Type B pancreatic cell (in vitro differentiated cells): ENCODE data around the gene LRIT1. TPM values are rescaled to one million over a fixed set of nuclear protein-coding genes. Genes with fewer than 3 reads are reported as not detected.

Experiments used
- DNase-seq: peaks from one replicate; pipeline ENCODE4 v3.0.0; 2021; ENCODE audit warnings: mixed read lengths; ENCODE audit not compliant: unreplicated experiment; ENCODE audit errors: extremely low spot score
- H3K27ac Mint-ChIP-seq: 2 replicates; pipeline ENCODE4 v1.8.0; 2021; ENCODE audit warnings: mild to moderate bottlenecking, mixed read lengths
- H3K27me3 Mint-ChIP-seq: 2 replicates; pipeline ENCODE4 v1.8.0; 2021; ENCODE audit warnings: mixed read lengths
- H3K36me3 Mint-ChIP-seq: 2 replicates; pipeline ENCODE4 v1.8.0; 2021; ENCODE audit warnings: mixed read lengths
- H3K4me1 Mint-ChIP-seq: one replicate; pipeline ENCODE4 v1.8.0; 2021; ENCODE audit warnings: mixed read lengths; ENCODE audit not compliant: unreplicated experiment
- H3K4me3 Mint-ChIP-seq: 2 replicates; pipeline ENCODE4 v1.8.0; 2021; ENCODE audit warnings: mild to moderate bottlenecking, mixed read lengths
- H3K9me3 Mint-ChIP-seq: 2 replicates; pipeline ENCODE4 v1.8.0; 2021; ENCODE audit warnings: mixed read lengths
- CTCF ChIP-seq: fragments of 200-600 bp; sonication (generic); conservative IDR thresholded peaks from 2 replicates; pipeline ENCODE4 v1.5.0; 2021; ENCODE audit warnings: antibody characterized with exemption, mild to moderate bottlenecking
- total RNA-seq: library from RNA; stranded (reverse); gene quantifications from 2 replicates; pipeline ENCODE4 v1.2.1, GENCODE V29; 2021; ENCODE audit warnings: low replicate concordance

Gene LRIT1
- total RNA-seq, 1 donor from 2014 or later: not detected

DNA sequence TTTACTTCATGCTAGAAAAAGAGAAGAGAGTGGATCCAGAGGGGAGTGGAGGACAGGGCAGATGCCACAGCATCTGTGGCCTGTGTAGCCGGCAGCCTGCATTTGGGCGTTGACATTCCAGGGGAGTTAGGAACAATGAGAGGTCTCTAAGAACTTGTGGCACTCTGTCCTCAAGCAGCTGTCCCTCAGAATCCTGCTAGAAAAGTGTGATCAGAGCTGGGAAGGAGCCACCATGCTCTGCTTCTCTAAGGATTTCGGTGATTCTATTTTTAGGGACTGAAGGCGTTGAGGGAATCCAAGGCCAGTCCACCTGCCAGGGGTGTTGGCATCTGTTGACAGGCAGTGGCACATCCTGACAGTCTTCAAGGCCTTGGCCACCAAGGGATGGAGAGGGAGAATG, 23.6 kb downstream of the LRIT1 start:
- no peaks in the 10 kb centered on the region for H3K36me3 Mint-ChIP-seq
- H3K4me3 Mint-ChIP-seq: no peak overlapping the region
- H3K9me3 Mint-ChIP-seq: no peaks in the 10 kb centered on the region
- H3K27ac Mint-ChIP-seq: no peak overlapping the region
- H3K4me1 Mint-ChIP-seq: no peaks in the 10 kb centered on the region
- H3K27me3 Mint-ChIP-seq: peaks cover 17% of the 10 kb centered on the region
- DNase-seq: no peak
- no peak for TF ChIP-seq CTCF

GRCh38 chr10:84216834-84217233, 24.5 kb downstream of the LRIT1 start:
- peaks cover 23% of the 10 kb centered on the region for H3K27me3 Mint-ChIP-seq
- no peaks in the 10 kb centered on the region for H3K9me3 Mint-ChIP-seq
- TF ChIP-seq CTCF: no peak
- DNase-seq: no peak
- no peaks in the 10 kb centered on the region for H3K36me3 Mint-ChIP-seq
- H3K4me1 Mint-ChIP-seq: no peaks in the 10 kb centered on the region
- no peak overlapping the region for H3K4me3 Mint-ChIP-seq
- H3K27ac Mint-ChIP-seq: no peak overlapping the region

DNA sequence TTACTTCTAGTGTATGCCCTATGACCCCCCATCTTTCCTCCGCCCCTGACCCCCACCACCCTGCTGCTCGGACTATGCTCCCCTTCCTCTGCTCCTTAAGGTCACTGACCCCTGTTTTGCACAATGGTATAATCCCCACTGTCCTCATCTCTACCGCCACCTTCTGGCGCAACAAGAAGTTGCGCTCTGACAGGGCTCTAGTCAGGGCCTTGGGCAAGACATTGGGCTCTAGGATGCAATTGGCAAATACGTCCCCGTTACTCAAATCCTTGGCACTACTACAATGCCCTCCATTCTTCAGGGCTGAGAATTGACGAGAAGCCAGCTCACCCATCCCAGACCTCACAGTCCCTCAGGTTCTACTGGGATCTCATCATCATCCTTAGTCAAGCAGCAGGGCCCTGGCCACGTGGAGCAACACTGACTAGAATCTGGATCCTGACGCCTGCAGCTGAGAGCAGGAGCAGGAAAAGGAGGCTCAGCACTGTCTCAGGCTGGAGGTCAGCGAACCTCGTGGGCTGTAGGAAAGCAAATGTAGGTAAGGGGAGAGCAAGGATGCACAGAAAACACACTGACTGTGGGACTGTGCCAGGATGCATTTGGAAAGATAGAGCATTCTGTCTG, 26.6 kb downstream of the LRIT1 start:
- TF ChIP-seq CTCF: peak; percentile 65
- Mint-ChIP-seq H3K27me3 (peaks cover 24% of the 10 kb centered on the region), H3K4me1 (no peaks in the 10 kb centered on the region), H3K9me3 (no peaks in the 10 kb centered on the region), H3K27ac (no peak overlapping the region), H3K36me3 (no peaks in the 10 kb centered on the region), H3K4me3 (no peak overlapping the region)
- DNase-seq: no peak

GRCh38 chr10:84214046-84214572, 27.2 kb downstream of the LRIT1 start:
- TF ChIP-seq CTCF: no peak
- Mint-ChIP-seq H3K4me3 (no peak overlapping the region), H3K36me3 (no peaks in the 10 kb centered on the region), H3K27ac (no peak overlapping the region), H3K9me3 (no peaks in the 10 kb centered on the region), H3K27me3 (peaks cover 18% of the 10 kb centered on the region), H3K4me1 (no peaks in the 10 kb centered on the region)
- no peak for DNase-seq

GRCh38 chr10:84213076-84213475, 28.3 kb downstream of the LRIT1 start:
- H3K27ac Mint-ChIP-seq: no peak overlapping the region
- H3K4me3 Mint-ChIP-seq: no peak overlapping the region
- no peaks in the 10 kb centered on the region for H3K36me3 Mint-ChIP-seq
- no peak for TF ChIP-seq CTCF
- H3K27me3 Mint-ChIP-seq: peaks cover 27% of the 10 kb centered on the region
- no peak for DNase-seq
- no peaks in the 10 kb centered on the region for H3K9me3 Mint-ChIP-seq
- H3K4me1 Mint-ChIP-seq: no peaks in the 10 kb centered on the region
